ENCODE measurements around the gene NAB2. TPM values are rescaled to one million over a fixed set of nuclear protein-coding genes. Genes with fewer than 3 reads are reported as not detected.

The NAB2 gene
- total RNA-seq, 1 experiment from 2014 or later = 16.4 TPM

DNA sequence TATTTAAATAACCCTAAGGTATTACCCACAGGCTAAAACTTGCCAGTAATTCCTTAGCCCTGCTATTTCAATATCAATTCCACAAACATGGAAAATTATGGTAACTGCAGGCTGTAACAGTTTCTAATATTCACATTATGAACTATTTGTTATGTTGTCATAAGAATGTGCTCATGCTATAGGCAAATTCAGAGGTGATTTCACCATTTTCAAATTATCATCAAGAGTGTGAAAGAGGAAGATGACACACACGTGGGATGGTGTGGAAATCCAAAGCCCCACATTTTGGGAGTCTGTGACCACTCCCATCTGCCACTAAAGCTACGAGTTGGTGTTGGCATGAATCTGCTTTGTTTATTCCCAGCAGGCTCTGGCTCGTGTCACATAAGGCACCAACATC, 33.1 kb upstream of the NAB2 start:
- no peak overlapping the region for H3K27ac Mint-ChIP-seq (ENCODE audit: unreplicated experiment)
- ChIA-PET POLR2A (no interaction called here), CTCF (no interaction called here)
- BruUV-seq (replicated peaks) = no TSS peak
- intact Hi-C loops (cut with micrococcal nuclease; ENCODE audit: unreplicated experiment) = no loop called here
- H3K36me3 Mint-ChIP-seq (ENCODE audit: insufficient read depth, unreplicated experiment) = peaks cover 30% of the 10 kb centered on the region
- peaks cover 3% of the 10 kb centered on the region for H3K4me1 Mint-ChIP-seq (ENCODE audit: low read depth, unreplicated experiment)
- H3K4me3 Mint-ChIP-seq (ENCODE audit: unreplicated experiment) = no peak overlapping the region
- H3K27me3 ChIP-seq (replicated peaks; ENCODE audit: control insufficient read depth, insufficient read depth, low read length) = no peaks in the 10 kb centered on the region
- no peaks in the 10 kb centered on the region for H3K9me3 ChIP-seq
- TF ChIP-seq, protein P1, sequence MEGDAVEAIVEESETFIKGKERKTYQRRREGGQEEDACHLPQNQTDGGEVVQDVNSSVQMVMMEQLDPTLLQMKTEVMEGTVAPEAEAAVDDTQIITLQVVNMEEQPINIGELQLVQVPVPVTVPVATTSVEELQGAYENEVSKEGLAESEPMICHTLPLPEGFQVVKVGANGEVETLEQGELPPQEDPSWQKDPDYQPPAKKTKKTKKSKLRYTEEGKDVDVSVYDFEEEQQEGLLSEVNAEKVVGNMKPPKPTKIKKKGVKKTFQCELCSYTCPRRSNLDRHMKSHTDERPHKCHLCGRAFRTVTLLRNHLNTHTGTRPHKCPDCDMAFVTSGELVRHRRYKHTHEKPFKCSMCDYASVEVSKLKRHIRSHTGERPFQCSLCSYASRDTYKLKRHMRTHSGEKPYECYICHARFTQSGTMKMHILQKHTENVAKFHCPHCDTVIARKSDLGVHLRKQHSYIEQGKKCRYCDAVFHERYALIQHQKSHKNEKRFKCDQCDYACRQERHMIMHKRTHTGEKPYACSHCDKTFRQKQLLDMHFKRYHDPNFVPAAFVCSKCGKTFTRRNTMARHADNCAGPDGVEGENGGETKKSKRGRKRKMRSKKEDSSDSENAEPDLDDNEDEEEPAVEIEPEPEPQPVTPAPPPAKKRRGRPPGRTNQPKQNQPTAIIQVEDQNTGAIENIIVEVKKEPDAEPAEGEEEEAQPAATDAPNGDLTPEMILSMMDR (IDR thresholded peaks at IDR 0.05; ENCODE audit: insufficient read depth in 1 of 2, low read depth in 1 of 2, low read length in 1 of 2, severe bottlenecking in 1 of 2, unreplicated experiment in 1 of 2) = no peak
- no peaks in the 10 kb centered on the region for H3K27me3 Mint-ChIP-seq (ENCODE audit: insufficient read depth, unreplicated experiment)
- H3K36me3 ChIP-seq (ENCODE audit: control insufficient read depth, insufficient read depth, low read length) = no peaks in the 10 kb centered on the region
- H3K4me3 ChIP-seq (ENCODE audit: low read depth, low read length) = no peak overlapping the region
- no peaks in the 10 kb centered on the region for H3K4me1 ChIP-seq
- no peak for DNase-seq
- no peaks in the 10 kb centered on the region for H3K9me3 Mint-ChIP-seq (ENCODE audit: unreplicated experiment)

DNA sequence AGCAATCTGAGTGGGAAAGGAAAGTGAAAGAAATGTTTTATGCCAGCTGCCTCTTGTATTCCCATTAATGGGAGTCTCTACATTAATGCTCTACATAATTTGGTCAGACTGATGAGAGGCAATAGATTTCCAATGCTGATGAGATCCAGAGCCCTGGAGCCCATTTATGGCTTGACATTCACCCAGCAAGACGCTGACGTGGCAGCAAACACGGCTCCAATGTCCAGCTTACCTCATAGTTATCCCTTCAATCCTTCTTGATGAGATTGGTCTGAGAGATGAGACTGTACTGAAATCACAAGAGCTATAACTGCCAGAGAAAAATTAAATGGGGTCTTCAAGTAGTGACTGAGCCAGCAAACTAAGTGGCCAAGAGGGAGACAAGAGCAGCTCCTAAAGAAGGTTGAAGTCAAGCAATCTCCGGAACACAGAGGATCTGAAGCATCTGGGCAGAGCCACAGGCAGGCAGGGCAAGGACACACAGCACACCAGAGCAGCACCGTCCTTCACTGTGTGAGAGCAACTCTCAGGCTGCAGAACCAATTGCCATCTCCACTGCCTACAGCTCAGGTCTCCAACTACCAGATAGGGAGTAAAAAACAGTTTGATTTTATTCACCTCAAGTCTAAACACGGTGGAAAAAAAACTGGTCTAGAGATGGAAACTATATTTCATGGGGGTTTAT, 31.7 kb upstream of the NAB2 start:
- no peak overlapping the region for H3K27ac Mint-ChIP-seq (ENCODE audit: unreplicated experiment)
- H3K4me1 ChIP-seq = no peaks in the 10 kb centered on the region
- ChIA-PET POLR2A (no interaction called here), CTCF (interaction anchor here (1.1 kb wide), 1 partner anchor 12 kb away, joined by 3 read pairs; no protein-coding TSS in a partner anchor)
- no TSS peak for BruUV-seq (replicated peaks)
- H3K36me3 ChIP-seq (ENCODE audit: control insufficient read depth, insufficient read depth, low read length) = no peaks in the 10 kb centered on the region
- H3K27me3 Mint-ChIP-seq (ENCODE audit: insufficient read depth, unreplicated experiment) = no peaks in the 10 kb centered on the region
- no peaks in the 10 kb centered on the region for H3K9me3 ChIP-seq
- no peaks in the 10 kb centered on the region for H3K4me1 Mint-ChIP-seq (ENCODE audit: low read depth, unreplicated experiment)
- TF ChIP-seq, protein P1 (IDR thresholded peaks at IDR 0.05; ENCODE audit: insufficient read depth in 1 of 2, low read depth in 1 of 2, low read length in 1 of 2, severe bottlenecking in 1 of 2, unreplicated experiment in 1 of 2) = no peak
- intact Hi-C loops (cut with micrococcal nuclease; ENCODE audit: unreplicated experiment) = no loop called here
- peaks cover 36% of the 10 kb centered on the region for H3K36me3 Mint-ChIP-seq (ENCODE audit: insufficient read depth, unreplicated experiment)
- no peaks in the 10 kb centered on the region for H3K9me3 Mint-ChIP-seq (ENCODE audit: unreplicated experiment)
- no peak for DNase-seq
- no peak overlapping the region for H3K4me3 ChIP-seq (ENCODE audit: low read depth, low read length)
- H3K27me3 ChIP-seq (replicated peaks; ENCODE audit: control insufficient read depth, insufficient read depth, low read length) = no peaks in the 10 kb centered on the region
- H3K4me3 Mint-ChIP-seq (ENCODE audit: unreplicated experiment) = no peak overlapping the region

DNA sequence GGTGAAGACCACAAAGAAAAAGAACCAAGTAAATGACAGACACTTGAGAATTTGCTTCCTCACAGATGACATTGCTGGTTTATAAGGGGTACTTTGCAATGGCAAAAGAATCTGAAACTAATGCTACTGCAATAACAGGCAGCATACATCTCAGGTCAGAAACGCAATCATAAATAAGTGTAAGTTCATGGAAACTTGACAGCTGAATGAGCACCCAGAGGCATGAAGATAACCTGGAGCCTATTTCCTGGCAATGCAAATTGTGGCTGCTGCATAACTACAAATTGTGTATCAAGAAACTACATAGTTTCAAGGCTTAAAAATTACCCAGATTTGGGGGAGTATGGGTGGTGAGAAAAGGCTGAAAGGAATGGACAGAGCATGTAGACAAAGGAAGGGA, 30.5 kb upstream of the NAB2 start:
- Mint-ChIP-seq H3K4me3 (ENCODE audit: unreplicated experiment) (no peak overlapping the region), H3K4me1 (ENCODE audit: low read depth, unreplicated experiment) (no peaks in the 10 kb centered on the region), H3K27ac (ENCODE audit: unreplicated experiment) (no peak overlapping the region), H3K9me3 (ENCODE audit: unreplicated experiment) (no peaks in the 10 kb centered on the region), H3K36me3 (ENCODE audit: insufficient read depth, unreplicated experiment) (peaks cover 46% of the 10 kb centered on the region), H3K27me3 (ENCODE audit: insufficient read depth, unreplicated experiment) (no peaks in the 10 kb centered on the region)
- no TSS peak for BruUV-seq (replicated peaks)
- DNase-seq = no peak
- POLR2A ChIA-PET = no interaction called here
- H3K4me3 ChIP-seq (ENCODE audit: low read depth, low read length) = no peak overlapping the region
- H3K36me3 ChIP-seq (ENCODE audit: control insufficient read depth, insufficient read depth, low read length) = no peaks in the 10 kb centered on the region
- H3K27me3 ChIP-seq (replicated peaks; ENCODE audit: control insufficient read depth, insufficient read depth, low read length) = no peaks in the 10 kb centered on the region
- H3K4me1 ChIP-seq = no peaks in the 10 kb centered on the region
- CTCF ChIA-PET = no interaction called here
- TF ChIP-seq, protein P1 (IDR thresholded peaks at IDR 0.05; ENCODE audit: insufficient read depth in 1 of 2, low read depth in 1 of 2, low read length in 1 of 2, severe bottlenecking in 1 of 2, unreplicated experiment in 1 of 2) = no peak
- intact Hi-C loops (cut with micrococcal nuclease; ENCODE audit: unreplicated experiment) = no loop called here
- no peaks in the 10 kb centered on the region for H3K9me3 ChIP-seq
